ENCODE measurements around the gene SHB.

- TF ChIP-seq POLR2A (IDR thresholded peaks at IDR 0.05), result no peak
- TF ChIP-seq, protein P1, sequence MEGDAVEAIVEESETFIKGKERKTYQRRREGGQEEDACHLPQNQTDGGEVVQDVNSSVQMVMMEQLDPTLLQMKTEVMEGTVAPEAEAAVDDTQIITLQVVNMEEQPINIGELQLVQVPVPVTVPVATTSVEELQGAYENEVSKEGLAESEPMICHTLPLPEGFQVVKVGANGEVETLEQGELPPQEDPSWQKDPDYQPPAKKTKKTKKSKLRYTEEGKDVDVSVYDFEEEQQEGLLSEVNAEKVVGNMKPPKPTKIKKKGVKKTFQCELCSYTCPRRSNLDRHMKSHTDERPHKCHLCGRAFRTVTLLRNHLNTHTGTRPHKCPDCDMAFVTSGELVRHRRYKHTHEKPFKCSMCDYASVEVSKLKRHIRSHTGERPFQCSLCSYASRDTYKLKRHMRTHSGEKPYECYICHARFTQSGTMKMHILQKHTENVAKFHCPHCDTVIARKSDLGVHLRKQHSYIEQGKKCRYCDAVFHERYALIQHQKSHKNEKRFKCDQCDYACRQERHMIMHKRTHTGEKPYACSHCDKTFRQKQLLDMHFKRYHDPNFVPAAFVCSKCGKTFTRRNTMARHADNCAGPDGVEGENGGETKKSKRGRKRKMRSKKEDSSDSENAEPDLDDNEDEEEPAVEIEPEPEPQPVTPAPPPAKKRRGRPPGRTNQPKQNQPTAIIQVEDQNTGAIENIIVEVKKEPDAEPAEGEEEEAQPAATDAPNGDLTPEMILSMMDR (IDR thresholded peaks at IDR 0.05), result no peak
These were observed 118.5 kb downstream of the SHB start for GRCh38 chr9:37950561-37950960.
